ENCODE measurements around the gene TACC2.

Gene TACC2

DNA sequence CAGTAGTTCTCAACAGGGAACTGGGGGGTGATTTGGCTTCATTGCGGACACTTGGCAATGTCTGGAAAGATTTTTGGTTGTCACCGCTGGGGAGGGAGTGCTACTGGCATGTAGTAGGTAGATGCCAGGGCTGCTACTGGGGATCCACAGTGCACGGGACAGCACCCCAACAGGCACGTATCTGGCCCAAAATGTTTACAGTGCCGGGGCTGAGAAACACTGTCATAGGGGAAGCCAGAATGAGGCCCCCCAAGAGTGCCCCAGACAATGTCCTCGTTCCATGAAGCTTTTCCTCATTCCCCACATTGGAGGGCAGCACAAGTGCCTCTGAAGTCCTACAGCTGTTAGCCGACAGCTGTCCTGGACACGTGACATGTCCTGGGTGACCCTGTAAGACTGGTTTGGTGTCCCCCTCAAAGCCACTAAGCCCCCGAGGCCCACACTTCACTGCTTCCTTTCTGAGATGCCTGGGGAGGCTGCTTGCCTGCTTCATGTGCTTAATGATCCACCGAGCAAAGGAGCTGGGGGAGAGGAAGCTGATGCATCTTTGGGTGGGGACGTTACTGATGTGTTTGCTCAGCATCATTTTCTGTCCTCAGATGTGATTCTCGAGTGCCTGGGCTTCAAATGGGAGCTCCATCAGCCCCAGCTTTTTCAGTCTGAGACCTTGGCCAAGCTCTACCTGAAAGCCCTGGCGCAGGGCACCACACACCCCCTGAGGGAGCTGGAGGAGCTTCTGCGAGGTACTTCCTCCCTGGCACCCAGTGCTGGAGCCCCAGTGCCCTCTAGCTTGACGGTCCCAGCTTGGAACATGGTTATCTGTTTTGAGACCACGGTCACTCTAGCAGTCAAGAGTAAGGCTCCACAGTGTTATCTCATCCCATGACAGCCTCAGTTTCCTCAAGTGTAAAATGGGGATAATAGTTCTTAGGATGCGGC, 296.8 kb downstream of the TACC2 start:
- no peak for DNase-seq
- no peak overlapping the region for H3K27ac ChIP-seq
- H3K36me3 ChIP-seq, result no peaks in the 10 kb centered on the region
- no peaks in the 10 kb centered on the region for H3K9me3 ChIP-seq (ENCODE audit: severe bottlenecking)
- no peaks in the 10 kb centered on the region for H3K27me3 ChIP-seq (ENCODE audit: insufficient read depth, low read depth, severe bottlenecking)
- H3K4me3 ChIP-seq (ENCODE audit: low read depth, low read length), result no peak overlapping the region
- TF ChIP-seq, protein P1, sequence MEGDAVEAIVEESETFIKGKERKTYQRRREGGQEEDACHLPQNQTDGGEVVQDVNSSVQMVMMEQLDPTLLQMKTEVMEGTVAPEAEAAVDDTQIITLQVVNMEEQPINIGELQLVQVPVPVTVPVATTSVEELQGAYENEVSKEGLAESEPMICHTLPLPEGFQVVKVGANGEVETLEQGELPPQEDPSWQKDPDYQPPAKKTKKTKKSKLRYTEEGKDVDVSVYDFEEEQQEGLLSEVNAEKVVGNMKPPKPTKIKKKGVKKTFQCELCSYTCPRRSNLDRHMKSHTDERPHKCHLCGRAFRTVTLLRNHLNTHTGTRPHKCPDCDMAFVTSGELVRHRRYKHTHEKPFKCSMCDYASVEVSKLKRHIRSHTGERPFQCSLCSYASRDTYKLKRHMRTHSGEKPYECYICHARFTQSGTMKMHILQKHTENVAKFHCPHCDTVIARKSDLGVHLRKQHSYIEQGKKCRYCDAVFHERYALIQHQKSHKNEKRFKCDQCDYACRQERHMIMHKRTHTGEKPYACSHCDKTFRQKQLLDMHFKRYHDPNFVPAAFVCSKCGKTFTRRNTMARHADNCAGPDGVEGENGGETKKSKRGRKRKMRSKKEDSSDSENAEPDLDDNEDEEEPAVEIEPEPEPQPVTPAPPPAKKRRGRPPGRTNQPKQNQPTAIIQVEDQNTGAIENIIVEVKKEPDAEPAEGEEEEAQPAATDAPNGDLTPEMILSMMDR (IDR thresholded peaks at IDR 0.05; ENCODE audit: low read depth, low read length), result no peak

DNA sequence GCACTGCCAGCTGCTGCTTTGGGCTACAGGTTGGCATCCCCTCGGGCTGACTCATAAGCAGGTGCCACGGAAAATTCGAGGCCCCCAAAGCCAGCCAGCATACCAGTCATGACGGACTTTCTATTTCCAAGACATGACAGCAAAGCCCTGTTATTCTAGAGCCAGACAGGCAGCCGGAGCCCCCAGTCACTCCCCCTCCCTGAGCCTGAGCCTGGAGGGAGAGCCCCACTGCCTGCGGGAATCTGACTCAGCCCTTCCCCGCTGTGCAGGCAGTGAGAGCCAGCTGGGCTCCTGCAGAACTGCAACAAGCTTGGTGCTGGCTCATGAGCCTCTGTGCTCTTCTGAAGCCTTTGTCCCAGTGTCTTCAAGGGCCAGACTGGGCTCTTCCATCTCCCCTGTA, 297.9 kb downstream of the TACC2 start:
- Histone ChIP-seq H3K4me3 (ENCODE audit: low read depth, low read length) (no peak overlapping the region), H3K9me3 (ENCODE audit: severe bottlenecking) (no peaks in the 10 kb centered on the region), H3K27me3 (ENCODE audit: insufficient read depth, low read depth, severe bottlenecking) (no peaks in the 10 kb centered on the region), H3K36me3 (no peaks in the 10 kb centered on the region), H3K27ac (no peak overlapping the region)
- TF ChIP-seq, protein P1 (IDR thresholded peaks at IDR 0.05; ENCODE audit: low read depth, low read length), result no peak
- peak; percentile 34 for DNase-seq

DNA sequence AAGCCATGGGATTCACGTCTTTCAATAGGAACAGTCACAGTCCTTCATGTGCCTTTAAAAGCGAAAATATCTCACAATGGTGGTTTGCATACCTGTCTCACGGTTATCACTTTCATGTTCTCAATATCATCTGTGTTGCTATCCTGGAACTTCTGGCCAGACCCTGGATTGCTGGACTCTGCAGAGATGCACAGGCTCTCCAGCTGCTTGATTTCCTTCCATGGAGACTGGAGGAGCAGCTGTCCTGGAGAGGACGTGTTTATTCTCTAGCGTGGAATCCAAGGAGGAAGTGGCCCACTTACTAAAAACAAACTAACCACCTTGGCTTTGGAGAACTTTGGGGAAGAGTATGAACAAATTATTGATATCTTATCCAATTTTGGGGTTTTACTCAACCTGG, 298.6 kb downstream of the TACC2 start:
- Histone ChIP-seq H3K27me3 (ENCODE audit: insufficient read depth, low read depth, severe bottlenecking) (no peaks in the 10 kb centered on the region), H3K4me3 (ENCODE audit: low read depth, low read length) (no peak overlapping the region), H3K27ac (no peak overlapping the region), H3K9me3 (ENCODE audit: severe bottlenecking) (no peaks in the 10 kb centered on the region), H3K36me3 (no peaks in the 10 kb centered on the region)
- DNase-seq, result no peak
- TF ChIP-seq, protein P1 (IDR thresholded peaks at IDR 0.05; ENCODE audit: low read depth, low read length), result no peak

DNA sequence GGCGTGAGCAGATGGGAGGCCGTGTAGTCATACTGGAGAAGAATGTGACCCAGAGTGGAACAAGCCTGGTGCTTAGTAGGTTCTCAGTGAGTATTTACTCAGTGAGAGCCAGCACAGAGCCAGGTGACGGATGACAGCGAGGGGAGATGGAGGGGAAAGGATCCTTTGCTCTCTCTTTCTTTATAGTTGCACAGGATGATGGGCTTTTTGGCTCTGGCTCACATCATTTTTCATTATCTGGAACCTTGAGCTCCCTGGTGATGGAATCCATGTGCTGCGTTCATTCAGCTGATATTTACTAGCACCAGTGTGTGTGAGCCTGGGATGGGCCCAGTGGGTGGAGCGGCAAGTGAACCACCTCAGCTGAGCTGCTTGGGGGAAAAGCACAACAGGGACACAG, 299.3 kb downstream of the TACC2 start:
- Histone ChIP-seq H3K36me3 (no peaks in the 10 kb centered on the region), H3K4me3 (ENCODE audit: low read depth, low read length) (no peak overlapping the region), H3K9me3 (ENCODE audit: severe bottlenecking) (no peaks in the 10 kb centered on the region), H3K27me3 (ENCODE audit: insufficient read depth, low read depth, severe bottlenecking) (no peaks in the 10 kb centered on the region), H3K27ac (no peak overlapping the region)
- TF ChIP-seq, protein P1 (IDR thresholded peaks at IDR 0.05; ENCODE audit: low read depth, low read length), result no peak
- DNase-seq, result no peak

DNA sequence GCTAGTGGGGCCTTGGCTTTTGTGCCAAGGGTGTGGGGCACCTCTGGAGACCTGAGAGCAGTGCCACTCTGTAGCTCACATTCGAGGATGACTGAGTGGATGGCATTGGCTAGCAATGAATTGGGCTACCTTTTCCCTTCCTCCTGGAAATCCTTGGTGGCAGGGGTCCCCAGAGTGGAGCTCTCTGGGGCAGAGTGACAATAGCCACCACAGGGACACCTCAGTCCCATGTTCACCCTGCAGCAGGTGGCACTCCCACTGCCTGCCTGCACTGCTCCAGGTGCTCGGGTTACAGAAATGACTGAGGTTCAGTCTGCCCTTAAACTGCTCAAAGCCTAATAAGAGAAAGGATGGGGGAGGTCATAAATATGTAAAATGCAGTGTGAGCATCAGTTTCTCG, 300.0 kb downstream of the TACC2 start:
- DNase-seq, result no peak
- TF ChIP-seq, protein P1 (IDR thresholded peaks at IDR 0.05; ENCODE audit: low read depth, low read length), result no peak

More for the DNA sequence above, 300.0 kb downstream of the TACC2 start:
- Histone ChIP-seq H3K36me3 (no peaks in the 10 kb centered on the region), H3K27me3 (ENCODE audit: insufficient read depth, low read depth, severe bottlenecking) (no peaks in the 10 kb centered on the region), H3K4me3 (ENCODE audit: low read depth, low read length) (no peak overlapping the region), H3K27ac (no peak overlapping the region), H3K9me3 (ENCODE audit: severe bottlenecking) (no peaks in the 10 kb centered on the region)
